ENCODE measurements around the gene TRMT2B.
A peak's percentile ranks its signal among the peaks of the same experiment; 100 is the strongest.
"Not testable (repeated sequence)": the region's sequence is repeated elsewhere in the genome, so short reads cannot be mapped to it uniquely, and the experiment has no call there.

Gene TRMT2B, protein sequence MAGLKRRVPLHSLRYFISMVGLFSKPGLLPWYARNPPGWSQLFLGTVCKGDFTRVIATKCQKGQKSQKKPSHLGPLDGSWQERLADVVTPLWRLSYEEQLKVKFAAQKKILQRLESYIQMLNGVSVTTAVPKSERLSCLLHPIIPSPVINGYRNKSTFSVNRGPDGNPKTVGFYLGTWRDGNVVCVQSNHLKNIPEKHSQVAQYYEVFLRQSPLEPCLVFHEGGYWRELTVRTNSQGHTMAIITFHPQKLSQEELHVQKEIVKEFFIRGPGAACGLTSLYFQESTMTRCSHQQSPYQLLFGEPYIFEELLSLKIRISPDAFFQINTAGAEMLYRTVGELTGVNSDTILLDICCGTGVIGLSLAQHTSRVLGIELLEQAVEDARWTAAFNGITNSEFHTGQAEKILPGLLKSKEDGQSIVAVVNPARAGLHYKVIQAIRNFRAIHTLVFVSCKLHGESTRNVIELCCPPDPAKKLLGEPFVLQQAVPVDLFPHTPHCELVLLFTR

GRCh38 chrX:101051549-101052302 is at the start of gene TRMT2B:
Gene TRMT2B (minus strand): TSS chrX:101052111. CDS start chrX:101042289, 9,822 bp downstream.
- H3K4me1 Mint-ChIP-seq (ENCODE audit: low read depth): peaks cover 23% of the 10 kb centered on the region
- peak within 1 kb of the TSS; percentile 95 for H3K27ac Mint-ChIP-seq
- H3K27me3 Mint-ChIP-seq: no peaks in the 10 kb centered on the region
- H3K9me3 Mint-ChIP-seq: no peaks in the 10 kb centered on the region
- H3K4me3 Mint-ChIP-seq: peak within 1 kb of the TSS; percentile 88
- H3K36me3 Mint-ChIP-seq (ENCODE audit: low read depth): peaks cover 17% of the 10 kb centered on the region

DNA sequence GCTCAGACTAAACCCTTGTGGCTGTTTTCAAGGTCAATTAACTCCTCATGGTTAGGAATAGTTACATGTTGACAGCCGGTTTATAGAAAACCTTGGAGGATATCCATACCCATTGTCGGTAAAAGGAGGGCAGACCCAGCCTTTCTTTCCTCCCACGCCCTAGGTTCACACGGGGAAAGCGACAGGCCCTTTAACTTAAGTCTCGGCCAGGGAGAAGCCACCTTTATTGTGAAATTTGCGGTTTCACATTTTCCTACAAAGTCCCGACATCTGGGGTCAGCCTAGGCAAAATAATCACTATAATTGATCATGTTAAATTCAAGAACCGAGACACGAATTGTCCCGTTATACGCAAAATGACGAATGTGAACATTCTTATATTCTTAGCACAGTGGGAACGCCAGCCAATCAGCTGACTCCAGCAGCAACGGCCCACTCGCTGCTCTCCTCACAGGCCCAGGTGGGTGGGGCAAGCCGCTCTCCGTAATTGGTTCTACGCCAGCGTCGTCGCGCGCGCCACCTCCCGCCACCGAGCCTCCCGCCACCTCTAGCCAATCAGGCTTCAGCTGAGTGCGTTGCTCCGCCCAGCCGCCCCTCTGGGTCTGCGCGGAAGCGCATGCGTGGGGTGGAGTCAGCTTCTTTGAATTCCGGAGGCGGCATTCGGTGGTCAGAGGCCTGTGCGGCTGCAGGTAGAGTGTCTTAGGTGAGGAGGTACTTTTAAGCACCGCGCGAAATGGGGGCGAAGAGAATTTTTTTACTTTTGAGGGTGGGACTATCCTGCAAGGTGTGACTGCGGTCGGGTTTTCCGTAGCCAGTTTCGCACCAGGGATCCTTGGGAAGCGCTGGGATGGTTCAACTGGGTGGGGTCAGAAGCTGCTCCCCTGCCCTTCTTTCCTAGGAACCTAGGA is 45.9 kb upstream of the TRMT2B start, which contains the start of gene CENPI:
TSS of gene CENPI (plus strand) at position 659 of the 908 bp plus-strand sequence. CDS start 2,867 bp downstream, outside the sequence.
- H3K9me3 Mint-ChIP-seq: no peaks in the 10 kb centered on the region
- peaks cover 15% of the 10 kb centered on the region for H3K4me1 Mint-ChIP-seq (ENCODE audit: low read depth)
- H3K36me3 Mint-ChIP-seq (ENCODE audit: low read depth): peaks cover 11% of the 10 kb centered on the region
- H3K4me3 Mint-ChIP-seq: peak within 1 kb of the TSS; percentile 91
- H3K27ac Mint-ChIP-seq: peak within 1 kb of the TSS; percentile 86
- H3K27me3 Mint-ChIP-seq: no peaks in the 10 kb centered on the region

GRCh38 chrX:101091817-101092216 is 39.9 kb upstream of the TRMT2B start:
- H3K36me3 Mint-ChIP-seq (ENCODE audit: low read depth): no peaks in the 10 kb centered on the region
- peaks cover 2% of the 10 kb centered on the region for H3K4me1 Mint-ChIP-seq (ENCODE audit: low read depth)
- H3K9me3 Mint-ChIP-seq: no peaks in the 10 kb centered on the region
- H3K27me3 Mint-ChIP-seq: no peaks in the 10 kb centered on the region
- H3K27ac Mint-ChIP-seq: no peak overlapping the region
- H3K4me3 Mint-ChIP-seq: no peak overlapping the region

DNA sequence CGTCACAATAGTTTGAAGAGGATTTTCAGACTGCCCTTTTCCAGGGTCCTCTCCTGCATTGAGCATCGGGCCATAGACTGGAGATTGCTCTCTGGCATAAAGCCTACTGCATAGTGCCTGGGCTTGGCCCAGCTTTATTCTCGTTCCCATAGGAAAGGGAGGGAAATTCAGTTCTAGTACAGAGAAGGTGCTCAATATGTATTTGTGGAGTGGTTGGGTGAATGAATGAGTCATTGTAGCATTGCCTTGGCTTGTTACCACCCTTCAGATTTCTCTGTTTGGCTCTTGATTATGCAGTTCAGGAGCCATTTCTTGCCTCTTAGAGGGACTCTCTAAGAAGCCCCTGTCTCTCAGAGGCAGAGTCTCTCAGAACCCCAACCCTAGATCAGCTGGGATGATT is 29.3 kb upstream of the TRMT2B start:
- no peak overlapping the region for H3K4me3 Mint-ChIP-seq
- H3K4me1 Mint-ChIP-seq (ENCODE audit: low read depth): no peaks in the 10 kb centered on the region
- no peaks in the 10 kb centered on the region for H3K9me3 Mint-ChIP-seq
- no peak overlapping the region for H3K27ac Mint-ChIP-seq
- H3K36me3 Mint-ChIP-seq (ENCODE audit: low read depth): no peaks in the 10 kb centered on the region
- H3K27me3 Mint-ChIP-seq: peaks cover 20% of the 10 kb centered on the region

DNA sequence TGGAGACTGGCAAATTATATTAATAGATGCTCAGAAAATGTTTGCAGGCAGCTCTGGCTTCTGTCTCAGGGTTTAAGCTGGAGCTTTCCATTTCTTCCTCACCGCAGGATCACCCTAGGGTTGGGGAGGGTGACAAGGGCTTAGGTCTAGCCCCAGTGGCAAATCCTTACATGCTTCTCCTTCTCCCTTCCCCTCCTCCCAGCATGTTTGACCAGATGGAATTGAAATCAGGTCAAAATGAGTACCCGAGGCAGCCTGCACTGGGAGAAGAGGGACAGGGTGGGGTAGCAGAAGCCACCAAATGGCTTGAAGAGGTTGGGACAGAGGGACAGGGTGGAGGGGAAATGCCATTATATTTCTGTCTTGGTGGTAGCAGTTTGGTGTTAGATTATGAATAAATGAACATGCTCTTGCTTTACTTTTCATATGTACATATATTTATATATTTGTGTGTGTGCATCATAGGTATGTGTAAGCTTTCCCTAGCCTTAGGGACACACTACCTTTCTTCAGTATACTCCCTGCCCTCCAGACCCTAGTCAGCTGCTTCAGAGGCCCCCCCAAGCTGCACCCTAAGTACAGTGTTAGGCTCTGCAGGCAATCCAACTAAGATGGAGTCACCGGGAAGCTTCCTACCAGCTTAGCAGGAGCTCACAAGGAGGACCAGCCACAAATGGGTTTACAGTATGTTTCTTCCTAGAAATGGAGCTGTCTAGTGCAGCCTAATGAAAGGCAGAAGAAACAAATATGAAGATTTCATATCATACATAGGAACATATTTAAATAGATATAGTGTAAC is 28.6 kb upstream of the TRMT2B start:
- no peaks in the 10 kb centered on the region for H3K36me3 Mint-ChIP-seq (ENCODE audit: low read depth)
- no peaks in the 10 kb centered on the region for H3K4me1 Mint-ChIP-seq (ENCODE audit: low read depth)
- H3K4me3 Mint-ChIP-seq: no peak overlapping the region
- H3K27me3 Mint-ChIP-seq: peaks cover 20% of the 10 kb centered on the region
- H3K27ac Mint-ChIP-seq: no peak overlapping the region
- H3K9me3 Mint-ChIP-seq: no peaks in the 10 kb centered on the region

GRCh38 chrX:101079736-101080270 is 27.9 kb upstream of the TRMT2B start:
- Mint-ChIP-seq H3K4me1 (ENCODE audit: low read depth) (no peaks in the 10 kb centered on the region), H3K27ac (no peak overlapping the region), H3K27me3 (peaks cover 20% of the 10 kb centered on the region)

GRCh38 chrX:101078716-101079598 is 27.0 kb upstream of the TRMT2B start, which contains the start of gene TMEM35A:
Gene TMEM35A (plus strand): TSS chrX:101078879. CDS start chrX:101079003, 124 bp downstream.
- no peak within 1 kb of the TSS for H3K4me3 Mint-ChIP-seq
- no peaks in the 10 kb centered on the region for H3K9me3 Mint-ChIP-seq
- H3K27ac Mint-ChIP-seq: no peak within 1 kb of the TSS
- H3K27me3 Mint-ChIP-seq: peaks cover 20% of the 10 kb centered on the region
- H3K36me3 Mint-ChIP-seq (ENCODE audit: low read depth): no peaks in the 10 kb centered on the region
- no peaks in the 10 kb centered on the region for H3K4me1 Mint-ChIP-seq (ENCODE audit: low read depth)

More at GRCh38 chrX:101079736-101080270, 27.9 kb upstream of the TRMT2B start:
- no peaks in the 10 kb centered on the region for H3K9me3 Mint-ChIP-seq
- no peaks in the 10 kb centered on the region for H3K36me3 Mint-ChIP-seq (ENCODE audit: low read depth)
- H3K4me3 Mint-ChIP-seq: no peak overlapping the region

GRCh38 chrX:101071582-101071981 is 19.7 kb upstream of the TRMT2B start:
- Mint-ChIP-seq H3K36me3 (ENCODE audit: low read depth) (no peaks in the 10 kb centered on the region), H3K27ac (no peak overlapping the region), H3K4me3 (no peak overlapping the region), H3K4me1 (ENCODE audit: low read depth) (no peaks in the 10 kb centered on the region), H3K9me3 (no peaks in the 10 kb centered on the region), H3K27me3 (no peaks in the 10 kb centered on the region)

DNA sequence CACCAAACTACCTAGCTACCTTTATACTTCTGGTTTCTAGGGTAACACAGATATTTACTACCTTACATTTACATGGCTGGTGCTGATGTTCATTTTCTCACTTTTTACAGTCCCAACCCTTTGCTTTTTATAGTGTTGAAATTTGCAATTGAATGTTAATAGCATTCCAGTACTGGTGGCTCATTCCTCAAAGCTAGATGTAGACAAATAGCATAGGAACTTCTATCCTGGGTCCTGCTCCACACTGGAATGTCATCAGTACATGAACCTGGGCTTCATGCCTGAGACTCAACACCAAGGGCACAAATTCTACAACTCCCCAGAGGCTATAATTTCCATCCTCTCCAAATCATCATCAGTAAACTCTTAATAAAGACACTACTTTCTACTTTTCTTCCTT is 10.3 kb upstream of the TRMT2B start:
- Mint-ChIP-seq H3K4me3 (no peak overlapping the region), H3K4me1 (ENCODE audit: low read depth) (peaks cover 2% of the 10 kb centered on the region), H3K27ac (no peak overlapping the region), H3K36me3 (ENCODE audit: low read depth) (no peaks in the 10 kb centered on the region), H3K9me3 (no peaks in the 10 kb centered on the region), H3K27me3 (no peaks in the 10 kb centered on the region)

DNA sequence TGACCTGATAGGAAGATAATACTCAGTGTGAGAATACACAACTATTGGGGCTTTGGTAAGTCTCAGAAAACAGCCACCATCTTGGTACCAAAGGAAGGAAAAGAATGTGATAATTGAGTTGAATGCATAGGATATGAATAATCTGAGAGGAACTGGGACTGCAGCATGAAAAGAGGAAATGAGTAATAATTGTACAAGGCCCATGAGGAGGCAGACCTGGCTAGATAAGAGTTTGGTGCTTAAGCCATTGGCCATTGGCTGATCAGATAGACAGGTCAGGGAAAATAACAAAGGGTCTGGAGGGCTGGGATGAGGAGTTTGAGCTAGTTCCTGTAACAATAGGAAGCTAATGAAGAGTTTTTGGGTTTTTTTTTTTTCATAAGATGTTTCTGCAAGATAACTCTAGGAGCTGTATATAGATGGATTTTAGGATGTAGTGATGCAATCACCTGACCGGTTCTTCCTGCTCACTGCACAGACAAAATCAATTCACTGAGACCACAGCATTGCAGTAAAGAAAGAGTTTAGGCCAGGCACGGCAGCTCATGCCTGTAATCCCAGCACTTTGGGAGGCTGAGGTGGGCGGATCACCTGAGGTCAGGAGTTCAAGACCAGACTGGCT is 5.3 kb upstream of the TRMT2B start:
- H3K4me3 Mint-ChIP-seq: no peak overlapping the region
- no peaks in the 10 kb centered on the region for H3K9me3 Mint-ChIP-seq
- no peaks in the 10 kb centered on the region for H3K36me3 Mint-ChIP-seq (ENCODE audit: low read depth)
- H3K4me1 Mint-ChIP-seq (ENCODE audit: low read depth): peaks cover 13% of the 10 kb centered on the region
- H3K27me3 Mint-ChIP-seq: no peaks in the 10 kb centered on the region
- no peak overlapping the region for H3K27ac Mint-ChIP-seq

DNA sequence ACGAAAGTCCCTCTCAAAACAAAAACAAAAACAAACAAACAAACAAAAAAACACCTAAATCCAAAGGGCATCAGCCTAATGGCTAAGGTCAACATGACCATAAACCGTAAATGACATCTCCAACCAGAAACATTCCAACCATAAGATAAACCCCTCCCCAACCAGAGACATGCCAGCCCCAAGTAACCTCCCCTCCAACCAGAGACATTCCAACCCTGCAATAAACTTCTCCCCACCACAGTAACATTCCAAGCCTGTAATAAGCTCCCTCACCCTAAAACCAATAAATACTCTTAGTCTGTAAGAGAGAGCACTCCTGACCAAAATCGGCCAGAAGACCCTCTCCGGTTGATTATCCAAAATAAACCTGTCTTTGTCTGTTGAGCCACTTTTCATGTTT is 4.6 kb upstream of the TRMT2B start:
- H3K36me3 Mint-ChIP-seq (ENCODE audit: low read depth); H3K27ac Mint-ChIP-seq; H3K27me3 Mint-ChIP-seq; H3K9me3 Mint-ChIP-seq; H3K4me3 Mint-ChIP-seq: not testable (repeated sequence)
- peaks cover 14% of the 10 kb centered on the region for H3K4me1 Mint-ChIP-seq (ENCODE audit: low read depth)

- Mint-ChIP-seq H3K4me3 (peak overlapping the region; percentile 88), H3K27ac (peak overlapping the region; percentile 95), H3K27me3 (no peaks in the 10 kb centered on the region), H3K9me3 (no peaks in the 10 kb centered on the region), H3K4me1 (ENCODE audit: low read depth) (peaks cover 19% of the 10 kb centered on the region), H3K36me3 (ENCODE audit: low read depth) (peaks cover 17% of the 10 kb centered on the region)
Measured at GRCh38 chrX:101051153-101051548, 760 bp downstream of the TRMT2B start.

Data from stimulated activated naive CD8-positive, alpha-beta T cell treated with anti-CD3 and anti-CD28 coated beads, Interleukin-15, Interleukin-2, amounts not matched to agents 100 ng/mL and 50 ng/mL, for 24 hours (primary cell).